GM12891 (cell line): ENCODE results near the gene ISG20.

Experiments used
- POLR2A ChIP-seq: IDR thresholded peaks from 2 replicates; pipeline ENCODE4 v1.6.1; 2011; ENCODE audit warnings: low read depth, low read length, control low read depth
- POLR2AphosphoS5 ChIP-seq: IDR thresholded peaks from 2 replicates; pipeline ENCODE4 v1.6.1; 2011; ENCODE audit warnings: low read depth, low read length, control low read depth
- TAF1 ChIP-seq: IDR thresholded peaks from 2 replicates; pipeline ENCODE4 v1.6.1; 2011; ENCODE audit warnings: low read depth, low read length, control low read depth

GRCh38 chr15:88603885-88604284 lies 34.9 kb upstream of the ISG20 start:
- TF ChIP-seq POLR2A, result no peak
- no peak for TF ChIP-seq POLR2AphosphoS5
- no peak for TF ChIP-seq TAF1
